NB4 (cell line): ENCODE results near the gene METTL25B.

ENCODE experiments used
- DNase-seq: peaks from one replicate; pipeline ENCODE4 v3.0.0; 2010; ENCODE audit warnings: low read depth
- H3K4me3 ChIP-seq: one replicate; pipeline ENCODE4 v1.5.1; 2011; ENCODE audit warnings: mild to moderate bottlenecking, low read depth, low read length, moderate library complexity
- CTCF ChIP-seq: IDR thresholded peaks from one replicate; pipeline ENCODE4 v1.5.1; 2012; ENCODE audit warnings: low read depth, low read length
- MAX ChIP-seq: IDR thresholded peaks from 2 replicates; pipeline ENCODE4 v1.6.1; 2011; ENCODE audit warnings: low read depth, low read length
- MYC ChIP-seq: IDR thresholded peaks from 2 replicates; pipeline ENCODE4 v1.6.1; 2011; ENCODE audit warnings: low read depth, low read length
- POLR2A ChIP-seq: IDR thresholded peaks from 2 replicates; pipeline ENCODE4 v1.6.1; 2011; ENCODE audit warnings: mild to moderate bottlenecking; ENCODE audit not compliant: insufficient read length; ENCODE audit errors: extremely low read depth

Gene METTL25B

DNA sequence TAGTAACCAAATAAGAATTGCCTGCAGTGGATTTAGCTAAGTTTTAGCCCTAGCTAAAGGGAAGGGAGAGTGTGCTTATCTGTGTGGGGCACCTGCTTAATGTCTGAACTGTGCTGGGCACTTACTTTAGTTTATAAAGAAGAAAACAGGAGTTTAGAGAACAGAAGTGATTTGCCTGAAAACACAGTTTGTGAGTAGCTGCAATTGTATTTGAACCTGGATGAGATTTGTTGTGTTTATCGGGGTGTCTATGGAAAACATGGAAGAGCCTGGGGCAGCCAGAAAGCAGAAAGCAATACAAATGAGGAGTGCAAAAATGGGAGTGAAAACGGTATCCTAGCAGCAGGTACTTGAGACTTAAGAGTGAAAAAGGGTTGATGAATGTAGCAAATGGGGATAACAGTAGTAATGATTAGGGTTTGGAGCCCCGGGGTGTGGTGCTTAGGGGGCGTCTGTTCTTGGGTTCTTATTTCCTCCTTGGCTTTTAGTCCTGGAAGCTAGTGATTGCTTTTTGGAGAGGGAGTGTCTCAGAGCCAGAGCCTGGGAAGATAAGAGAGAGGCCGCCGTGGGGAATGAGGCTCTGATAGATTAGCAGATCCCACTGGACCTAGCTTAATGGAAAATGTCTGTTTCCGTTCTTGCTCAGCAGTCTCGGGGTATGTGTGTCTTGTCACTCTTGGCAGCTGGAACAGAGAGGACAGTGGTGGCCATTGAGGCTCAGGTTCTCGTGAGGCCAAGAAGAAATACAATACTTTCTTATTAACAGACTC lies 44.6 kb downstream of the METTL25B start:
- TF ChIP-seq POLR2A (no peak), MYC (no peak), CTCF (no peak), MAX (no peak)
- DNase-seq = no peak
- H3K4me3 ChIP-seq = no peak overlapping the region

GRCh38 chr1:156773607-156774006 lies 45.3 kb downstream of the METTL25B start:
- H3K4me3 ChIP-seq = no peak overlapping the region
- TF ChIP-seq POLR2A = no peak
- TF ChIP-seq CTCF = no peak
- TF ChIP-seq MAX = no peak
- DNase-seq = no peak

DNA sequence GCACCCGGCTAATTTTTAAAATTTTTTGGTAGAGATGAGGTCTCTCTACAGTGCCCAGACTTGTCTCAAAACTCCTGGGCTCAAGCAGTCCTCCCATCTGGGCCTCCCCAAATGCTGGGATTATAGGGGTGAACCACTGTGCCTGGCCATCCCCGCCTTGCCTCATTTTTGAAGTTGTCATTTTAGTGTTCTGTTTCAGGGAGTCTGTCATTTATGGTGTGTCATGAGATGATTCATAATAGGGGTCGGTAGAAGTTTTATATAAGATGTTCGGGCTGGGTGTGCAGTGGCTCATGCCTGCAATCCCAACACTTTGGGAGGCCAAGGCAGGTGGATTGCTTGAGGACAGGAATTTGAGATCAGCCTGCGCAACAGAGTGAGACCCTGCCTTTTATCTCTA lies 47.5 kb downstream of the METTL25B start:
- TF ChIP-seq CTCF = no peak
- TF ChIP-seq MYC = no peak
- no peak for TF ChIP-seq MAX
- no peak for TF ChIP-seq POLR2A
- no peak overlapping the region for H3K4me3 ChIP-seq
- no peak for DNase-seq

DNA sequence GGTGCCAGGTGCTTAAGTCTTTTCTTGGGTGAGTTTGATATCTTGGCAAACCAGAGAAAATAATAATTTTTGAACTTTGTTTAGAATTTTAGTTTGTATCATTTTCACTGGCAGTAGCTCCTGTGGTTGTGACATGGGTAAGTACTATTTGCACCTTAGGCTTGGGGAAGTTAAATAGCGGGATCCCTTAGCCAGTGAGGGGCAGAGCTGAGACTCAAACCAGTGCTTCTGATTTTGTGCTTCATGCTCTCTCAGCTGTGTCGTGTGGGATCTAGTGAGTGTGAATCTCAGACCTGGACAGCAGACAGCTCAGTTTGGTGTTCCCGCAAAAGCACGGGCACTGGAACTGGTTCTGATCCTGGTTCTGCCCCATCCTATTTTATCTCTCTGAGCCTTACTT lies 48.7 kb downstream of the METTL25B start:
- no peak for DNase-seq
- H3K4me3 ChIP-seq = no peak overlapping the region
- TF ChIP-seq POLR2A (no peak), MAX (no peak), CTCF (no peak), MYC (no peak)

GRCh38 chr1:156777573-156777972 lies 49.3 kb downstream of the METTL25B start:
- no peak overlapping the region for H3K4me3 ChIP-seq
- TF ChIP-seq MYC (no peak), CTCF (no peak), POLR2A (no peak), MAX (no peak)
- DNase-seq = no peak
